Tongue (tissue), 2 donors: ENCODE data around the gene CCDC122. TPM values are rescaled to one million over a fixed set of nuclear protein-coding genes. Genes with fewer than 3 reads are reported as not detected.
"Not testable (repeated sequence)": the region's sequence is repeated elsewhere in the genome, so short reads cannot be mapped to it uniquely, and the experiment has no call there.

ENCODE experiments used
- DNase-seq: peaks from one replicate; pipeline ENCODE4 v3.0.0-alpha.2; 2015
- total RNA-seq: library from RNA; depleted of rRNA; stranded (reverse); fragments of >200 nt; gene quantifications from one replicate; pipeline ENCODE4 v1.2.3, GENCODE V29; 2014

The CCDC122 gene
- total RNA-seq, 1 donor from 2014 or later, result 1.0 TPM

GRCh38 chr13:43876366-43876765 lies 3.2 kb downstream of the CCDC122 start:
- DNase-seq, result no peak

DNA sequence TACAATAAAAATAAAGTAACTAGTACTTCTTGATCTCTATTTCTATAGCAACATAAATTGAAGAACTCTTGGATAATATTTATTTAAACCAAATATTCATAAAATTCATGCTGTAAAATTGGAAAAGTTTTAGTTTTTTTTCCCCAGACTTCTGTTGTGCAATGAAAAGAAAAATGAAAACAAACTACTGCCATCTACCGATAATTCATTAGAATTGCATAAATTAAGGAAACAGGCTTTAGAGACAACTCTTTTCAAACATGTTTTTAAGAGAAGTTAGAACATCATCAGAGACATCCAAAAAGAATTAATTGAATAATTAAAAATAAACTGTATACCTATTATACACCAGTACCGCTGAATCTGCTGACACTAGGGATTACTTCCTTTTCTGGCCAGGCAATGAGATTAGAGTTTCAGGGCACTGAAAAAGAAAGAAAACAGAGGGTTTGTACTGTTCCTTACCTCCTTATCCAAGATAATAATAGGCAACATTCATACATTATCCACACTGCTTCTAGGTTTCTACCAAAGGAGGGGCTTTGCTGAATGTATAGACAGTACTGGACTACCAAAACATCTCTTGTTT lies 4.9 kb downstream of the CCDC122 start:
- peak; percentile 47 for DNase-seq

DNA sequence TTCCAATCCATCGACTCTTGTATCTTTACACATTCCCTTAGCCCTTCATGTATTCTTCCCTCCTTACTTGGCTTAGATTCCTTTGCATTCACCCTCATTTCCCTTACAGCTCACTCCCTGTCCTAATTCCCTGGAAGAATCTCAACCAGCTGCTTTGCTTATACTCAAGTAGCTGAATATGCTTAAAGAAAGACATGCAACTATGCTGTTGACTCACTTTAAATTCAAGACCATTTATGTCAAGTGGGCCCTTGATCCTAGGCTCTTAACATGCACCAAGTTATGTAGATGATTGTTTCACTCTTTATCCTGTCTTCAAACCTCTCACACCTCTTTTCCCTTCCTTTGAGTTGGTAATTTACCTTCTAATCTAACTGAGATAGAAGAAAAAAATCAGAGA lies 7.4 kb downstream of the CCDC122 start:
- no peak for DNase-seq

GRCh38 chr13:43865892-43866291 lies 13.6 kb downstream of the CCDC122 start:
- no peak for DNase-seq

- no peak for DNase-seq
Measured at GRCh38 chr13:43864921-43865320, 14.6 kb downstream of the CCDC122 start.

DNA sequence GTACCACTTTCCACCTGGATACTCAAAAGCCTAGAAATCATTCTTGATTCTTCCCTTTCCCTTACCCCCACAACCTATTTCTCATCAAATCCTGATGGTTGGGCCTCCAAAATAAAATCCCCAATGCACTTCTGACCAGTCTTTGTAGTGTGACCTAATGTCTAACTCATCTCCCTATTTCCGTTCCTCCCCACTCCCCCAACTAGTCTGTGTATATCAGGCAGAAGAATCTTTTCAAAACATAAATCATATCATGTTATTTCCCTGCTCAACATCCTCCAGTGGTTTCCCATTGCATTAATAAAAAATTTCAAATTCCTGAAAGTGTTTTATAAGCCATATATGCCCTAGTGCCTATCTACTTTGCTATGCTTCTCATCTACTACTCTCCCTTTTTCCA lies 17.7 kb downstream of the CCDC122 start:
- no peak for DNase-seq

- no peak for DNase-seq
Measured at GRCh38 chr13:43852923-43853404, 26.6 kb downstream of the CCDC122 start.

DNA sequence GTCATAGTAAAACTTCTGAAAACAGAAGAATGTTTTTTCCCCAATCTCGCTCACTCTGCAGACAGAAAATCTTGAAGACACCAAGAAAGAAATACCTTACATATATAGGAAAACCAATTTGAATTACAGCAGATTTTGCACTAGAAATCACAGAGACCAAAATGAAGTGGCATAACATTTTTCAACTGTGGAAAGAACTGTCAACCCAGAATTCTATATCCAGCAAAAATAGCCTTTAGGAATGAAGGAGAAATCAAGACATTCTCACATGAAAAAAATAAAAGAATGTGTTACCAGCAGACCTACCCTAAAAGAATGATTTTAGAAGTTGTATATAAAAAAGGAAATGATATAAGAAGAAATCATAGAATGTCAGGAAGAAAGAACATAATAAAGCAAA lies 28.7 kb downstream of the CCDC122 start:
- no peak for DNase-seq

- DNase-seq, result no peak
Measured at GRCh38 chr13:43848001-43848649, 31.4 kb downstream of the CCDC122 start.

DNA sequence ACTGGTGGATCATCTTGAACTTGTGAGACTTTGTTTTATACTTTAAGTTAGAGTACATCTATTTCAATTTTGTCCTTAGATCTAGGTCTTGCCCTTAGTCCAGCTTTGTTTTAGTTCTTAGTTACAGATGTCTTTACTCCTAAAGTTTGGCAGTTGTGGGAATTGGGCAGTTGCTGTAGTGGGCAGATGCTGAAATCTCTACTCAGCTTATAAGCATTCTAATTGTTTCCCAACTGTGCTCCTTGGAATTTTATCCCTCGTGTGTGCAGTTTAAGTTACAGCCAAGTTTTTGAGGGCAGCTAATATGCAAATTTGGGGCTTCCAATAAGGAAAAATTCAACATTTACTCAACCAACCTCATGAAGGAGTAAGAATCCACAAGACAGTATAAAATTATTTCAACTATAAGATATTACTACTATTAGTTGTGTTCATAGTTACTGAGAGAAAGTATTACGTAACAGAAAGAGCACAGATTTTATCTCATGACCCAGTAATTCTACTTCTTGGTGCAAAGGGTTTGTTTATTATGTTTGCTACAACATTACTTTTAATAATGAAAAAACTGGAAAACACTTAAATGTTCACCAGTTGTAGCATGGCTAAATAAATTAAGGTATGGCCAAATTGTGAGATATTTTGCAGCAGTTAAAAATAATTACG lies 32.9 kb downstream of the CCDC122 start:
- DNase-seq, result no peak

DNA sequence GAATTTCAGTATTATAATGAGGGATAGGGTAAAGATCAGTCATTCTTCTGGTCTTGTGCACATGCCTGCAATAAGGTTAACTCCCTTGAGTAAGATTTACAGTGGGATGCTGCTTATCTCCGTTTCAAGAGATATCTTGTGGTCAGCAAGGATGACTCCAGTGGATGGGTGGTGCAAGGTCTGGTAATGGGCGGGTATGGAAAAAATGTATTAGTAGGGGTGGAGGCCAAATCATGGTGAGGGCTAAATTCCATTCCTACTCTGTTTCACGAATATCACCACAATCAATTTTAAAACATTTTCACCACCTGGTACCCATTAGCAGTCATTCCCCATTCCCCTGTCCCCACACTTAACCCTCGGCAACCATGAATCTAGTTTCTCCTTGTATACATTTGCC lies 40.6 kb downstream of the CCDC122 start:
- DNase-seq, result no peak

- no peak for DNase-seq
Measured at GRCh38 chr13:43835701-43836100, 43.8 kb downstream of the CCDC122 start.

- DNase-seq, result no peak
Measured at GRCh38 chr13:43831088-43831487, 48.5 kb downstream of the CCDC122 start.

DNA sequence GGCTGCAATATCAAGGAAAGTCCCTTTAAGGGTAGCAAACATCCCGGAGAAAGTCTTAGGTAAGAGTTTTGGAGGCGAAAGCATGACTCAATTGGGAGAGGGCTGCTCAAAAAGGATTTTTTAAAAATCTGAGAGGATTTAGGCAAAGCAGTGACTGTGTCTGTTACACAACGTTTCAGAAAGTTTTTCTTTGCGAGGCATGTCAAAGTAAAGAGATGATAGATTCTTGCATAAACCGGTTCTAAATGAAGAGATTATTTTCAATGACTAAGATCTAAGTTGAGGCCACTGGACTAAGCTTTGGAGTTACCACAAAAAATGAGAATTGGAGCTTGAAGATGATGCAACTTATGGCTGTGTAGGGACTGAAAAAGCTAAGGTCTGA lies 49.1 kb downstream of the CCDC122 start:
- DNase-seq, result peak; percentile 5

DNA sequence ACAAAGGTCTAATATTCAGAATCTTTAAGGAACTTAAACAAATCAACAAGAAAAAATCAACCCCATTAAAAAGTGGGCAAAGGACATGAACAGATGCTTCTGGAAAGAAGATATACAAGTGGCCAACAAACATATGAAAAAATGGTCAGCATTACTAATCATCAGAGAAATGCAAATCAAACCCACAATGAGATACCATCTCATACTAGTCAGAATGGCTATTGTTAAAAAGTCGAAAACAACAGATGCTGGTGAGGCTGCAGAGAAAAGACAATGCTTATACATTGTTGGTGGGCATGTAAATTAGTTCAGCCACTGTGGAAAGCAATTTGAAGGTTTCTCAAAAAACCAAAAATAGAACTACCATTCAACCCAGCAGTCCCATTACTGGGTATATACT lies 54.9 kb downstream of the CCDC122 start:
- not testable (repeated sequence) for DNase-seq

DNA sequence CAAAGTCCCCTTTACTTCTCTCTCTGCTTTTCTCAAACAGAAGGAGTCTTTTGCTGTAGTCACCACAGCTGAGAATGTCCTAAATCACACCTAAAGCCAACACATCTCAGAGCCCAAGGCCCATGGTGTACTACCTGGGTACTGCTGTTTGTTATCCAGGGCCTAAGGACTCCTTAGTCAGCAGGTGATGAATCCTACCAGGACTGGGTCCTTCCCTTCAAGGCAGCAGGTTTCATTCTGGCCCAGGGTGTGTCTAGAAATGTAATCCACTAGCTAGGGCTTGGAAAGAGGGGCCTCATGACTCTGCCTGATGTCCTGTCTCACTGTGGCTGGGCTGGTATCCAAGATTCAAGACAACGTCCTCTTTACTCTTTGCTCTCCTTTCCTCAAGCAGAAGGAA lies 56.6 kb downstream of the CCDC122 start:
- DNase-seq, result no peak

DNA sequence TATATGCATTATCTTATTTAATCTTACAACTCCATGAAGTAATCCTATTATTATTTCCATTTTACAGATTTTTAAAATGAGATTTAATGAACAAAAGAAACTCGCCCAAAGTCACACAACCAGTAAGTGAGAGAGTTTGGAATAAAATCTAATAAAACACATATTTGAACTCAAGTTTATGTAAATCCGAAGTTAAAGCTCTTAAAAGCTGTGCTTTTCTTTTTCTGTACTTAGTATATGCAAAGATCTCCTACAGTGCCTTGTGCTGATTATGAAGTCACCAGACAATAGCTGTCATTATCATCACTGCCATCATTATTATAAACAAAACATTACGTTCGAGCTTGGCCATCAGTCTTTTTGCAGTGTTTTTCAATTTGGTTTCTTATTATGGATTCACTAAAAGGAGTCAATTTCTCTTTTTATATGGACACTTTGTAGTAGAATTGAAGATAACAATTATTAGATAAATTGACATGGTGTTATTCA lies 63.1 kb downstream of the CCDC122 start:
- DNase-seq, result no peak

GRCh38 chr13:43815204-43815603 lies 64.3 kb downstream of the CCDC122 start:
- DNase-seq, result no peak

GRCh38 chr13:43808676-43809075 lies 70.9 kb downstream of the CCDC122 start:
- no peak for DNase-seq

- no peak for DNase-seq
Measured at GRCh38 chr13:43805681-43806128, 73.8 kb downstream of the CCDC122 start.

GRCh38 chr13:43805071-43805468 lies 74.5 kb downstream of the CCDC122 start:
- peak; percentile 6 for DNase-seq

GRCh38 chr13:43804461-43805070 lies 75.0 kb downstream of the CCDC122 start:
- peak; percentile 92 for DNase-seq

DNA sequence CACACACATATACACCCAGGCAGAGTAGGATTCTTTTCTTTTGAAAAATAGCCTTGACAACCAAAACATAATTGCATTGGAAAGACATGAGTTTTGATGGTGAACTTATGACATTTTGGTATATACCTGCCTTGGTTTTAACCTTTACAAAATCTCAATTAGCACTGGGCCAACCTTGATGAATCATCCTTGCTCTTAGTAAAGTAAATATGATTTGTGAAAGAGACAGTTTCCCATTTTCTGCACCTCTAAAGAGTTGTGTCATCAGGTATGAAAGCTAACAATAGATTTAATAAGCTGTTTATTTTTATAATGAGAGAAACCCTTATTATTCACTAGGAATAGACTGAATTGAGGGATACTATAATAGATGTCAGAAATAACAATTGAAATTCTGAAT lies 77.0 kb downstream of the CCDC122 start:
- no peak for DNase-seq
